H9 (cell line): ENCODE measurements around the gene R3HDM1. TPM values are rescaled to one million over a fixed set of nuclear protein-coding genes. Genes with fewer than 3 reads are reported as not detected.

Experiments used
- DNase-seq: peaks from one replicate; pipeline ENCODE4 v3.0.0-alpha.2; 2017
- H2AFZ ChIP-seq: one replicate; pipeline ENCODE4 v1.6.1; 2013; ENCODE audit warnings: mild to moderate bottlenecking, low read length, control low read depth, moderate library complexity
- H2AK5ac ChIP-seq: 2 replicates; pipeline ENCODE4 v1.6.1; 2013; ENCODE audit warnings: low read length, control low read depth, mixed read lengths; ENCODE audit not compliant: insufficient read length
- H2BK120ac ChIP-seq: one replicate; pipeline ENCODE4 v1.6.1; 2013; ENCODE audit warnings: low read depth, mild to moderate bottlenecking, low read length, control low read depth, inconsistent platforms; ENCODE audit not compliant: poor library complexity, severe bottlenecking
- H2BK12ac ChIP-seq: 2 replicates; pipeline ENCODE4 v1.6.1; 2013; ENCODE audit warnings: low read length, control low read depth, mixed read lengths, low read depth; ENCODE audit not compliant: insufficient read length
- H2BK15ac ChIP-seq: 2 replicates; pipeline ENCODE4 v1.6.1; 2013; ENCODE audit warnings: low read depth, low read length, control low read depth
- H2BK20ac ChIP-seq: one replicate; pipeline ENCODE4 v1.6.1; 2013; ENCODE audit warnings: low read depth, mild to moderate bottlenecking, low read length, control low read depth, inconsistent platforms; ENCODE audit not compliant: poor library complexity, severe bottlenecking
- H2BK5ac ChIP-seq: 2 replicates; pipeline ENCODE4 v1.6.1; 2013; ENCODE audit warnings: low read length, control low read depth, mixed read lengths; ENCODE audit not compliant: insufficient read length
- H3K14ac ChIP-seq: 2 replicates; pipeline ENCODE4 v1.6.1; 2013; ENCODE audit warnings: low read length, control low read depth; ENCODE audit not compliant: insufficient read depth
- H3K18ac ChIP-seq: 2 replicates; pipeline ENCODE4 v1.6.1; 2013; ENCODE audit warnings: low read depth, mild to moderate bottlenecking, mixed read lengths, low read length, control low read depth; ENCODE audit not compliant: insufficient read length
- H3K23ac ChIP-seq: 2 replicates; pipeline ENCODE4 v1.6.1; 2013; ENCODE audit warnings: low read length, control low read depth, mixed read lengths, low read depth; ENCODE audit not compliant: insufficient read length
- H3K23me2 ChIP-seq: 2 replicates; pipeline ENCODE4 v1.6.1; 2013; ENCODE audit warnings: low read depth, mild to moderate bottlenecking, mixed read lengths, low read length, control low read depth; ENCODE audit not compliant: insufficient read length, poor library complexity, severe bottlenecking
- H3K27ac ChIP-seq: 2 replicates; pipeline ENCODE4 v1.5.1; 2013; ENCODE audit warnings: low read length, control low read depth, mixed read lengths, low read depth; ENCODE audit not compliant: insufficient read length
- H3K27me3 ChIP-seq: 2 replicates; pipeline ENCODE4 v1.6.1; 2013; ENCODE audit warnings: low read length, control low read depth, inconsistent platforms; ENCODE audit not compliant: insufficient read depth
- H3K4ac ChIP-seq: 2 replicates; pipeline ENCODE4 v1.6.1; 2013; ENCODE audit warnings: low read depth, mild to moderate bottlenecking, control low read depth, inconsistent platforms, low read length, moderate library complexity
- H3K4me1 ChIP-seq: 2 replicates; pipeline ENCODE4 v1.6.1; 2013; ENCODE audit warnings: low read length, control low read depth, inconsistent platforms; ENCODE audit not compliant: insufficient read depth
- H3K4me2 ChIP-seq: 2 replicates; pipeline ENCODE4 v1.6.1; 2013; ENCODE audit warnings: low read length, control low read depth, mixed read lengths; ENCODE audit not compliant: insufficient read length, insufficient read depth
- H3K56ac ChIP-seq: 2 replicates; pipeline ENCODE4 v1.6.1; 2013; ENCODE audit warnings: low read depth, mild to moderate bottlenecking, mixed read lengths, low read length, control low read depth; ENCODE audit not compliant: insufficient read length
- H3K79me1 ChIP-seq: 2 replicates; pipeline ENCODE4 v1.6.1; 2013; ENCODE audit warnings: low read depth, mild to moderate bottlenecking, moderate library complexity, low read length, control low read depth, inconsistent platforms; ENCODE audit not compliant: insufficient read depth, poor library complexity, severe bottlenecking
- H3K79me2 ChIP-seq: 2 replicates; pipeline ENCODE4 v1.6.1; 2013; ENCODE audit warnings: low read length, control low read depth, inconsistent platforms; ENCODE audit not compliant: insufficient read depth
- H3K9ac ChIP-seq: 2 replicates; pipeline ENCODE4 v1.6.1; 2013; ENCODE audit warnings: low read length, control low read depth, mixed read lengths; ENCODE audit not compliant: insufficient read length; ENCODE audit errors: extremely low read depth
- H3K9me3 ChIP-seq: one replicate; pipeline ENCODE4 v1.6.1; 2013; ENCODE audit warnings: low read depth, low read length, inconsistent platforms; ENCODE audit not compliant: control insufficient read depth
- H3T11ph ChIP-seq: one replicate; pipeline ENCODE4 v1.6.1; 2013; ENCODE audit warnings: mild to moderate bottlenecking, low read length, control low read depth, inconsistent platforms
- H4K20me1 ChIP-seq: one replicate; pipeline ENCODE4 v1.6.1; 2013; ENCODE audit not compliant: control insufficient read depth, insufficient read length, insufficient read depth
- H4K5ac ChIP-seq: 2 replicates; pipeline ENCODE4 v1.6.1; 2013; ENCODE audit warnings: low read depth, mild to moderate bottlenecking, mixed read lengths, low read length, control low read depth; ENCODE audit not compliant: insufficient read length
- H4K8ac ChIP-seq: replicated peaks from 2 replicates; pipeline ENCODE4 v1.6.1; 2013; ENCODE audit warnings: low read length, control low read depth, mixed read lengths, low read depth; ENCODE audit not compliant: insufficient read length
- H4K91ac ChIP-seq: 2 replicates; pipeline ENCODE4 v1.6.1; 2013; ENCODE audit warnings: low read depth, mild to moderate bottlenecking, moderate library complexity, mixed read lengths, low read length, control low read depth; ENCODE audit not compliant: insufficient read length
- H3K27ac Mint-ChIP-seq, 3 experiments: 2 replicates in 2 of 3; 3 replicates in 1 of 3; pipeline ENCODE4 v1.8.0; 2020 to 2021; ENCODE audit warnings: mixed read lengths in 3 of 3, mild to moderate bottlenecking in 1 of 3, moderate library complexity in 1 of 3
- H3K27me3 Mint-ChIP-seq: 2 replicates; pipeline ENCODE4 v1.8.0; 2021; ENCODE audit warnings: low read depth, mild to moderate bottlenecking, moderate library complexity, mixed read lengths
- H3K36me3 Mint-ChIP-seq, 3 experiments: 2 replicates in 2 of 3; 3 replicates in 1 of 3; pipeline ENCODE4 v1.8.0; 2020 to 2021; ENCODE audit warnings: low read depth in 3 of 3, mixed read lengths in 3 of 3; ENCODE audit not compliant: insufficient read depth in 1 of 3
- H3K4me1 Mint-ChIP-seq, 2 experiments: 2 replicates each; pipeline ENCODE4 v1.8.0; 2020; ENCODE audit warnings: mixed read lengths in 2 of 2
- H3K4me3 Mint-ChIP-seq, 2 experiments: 2 replicates in 1 of 2; 3 replicates in 1 of 2; pipeline ENCODE4 v1.8.0; 2020 to 2021; ENCODE audit warnings: mild to moderate bottlenecking in 2 of 2, mixed read lengths in 2 of 2, moderate library complexity in 1 of 2
- H3K9me3 Mint-ChIP-seq, 2 experiments: 2 replicates in 1 of 2; 3 replicates in 1 of 2; pipeline ENCODE4 v1.8.0; 2020; ENCODE audit warnings: mild to moderate bottlenecking in 2 of 2, mixed read lengths in 2 of 2, moderate library complexity in 1 of 2
- WGBS: extraction: QIAGEN DNeasy Blood & Tissue Kit; methylation state at CpG from one replicate; pipeline ENCODE4 v1.1.7; 2013; ENCODE audit warnings: missing lambda C conversion rate, low lambda C conversion rate, mixed read lengths; ENCODE audit not compliant: insufficient read length; ENCODE audit errors: extremely low coverage; 5-methylcytosine and 5-hydroxymethylcytosine counted together
- total RNA-seq: library from RNA; stranded (reverse); gene quantifications from 2 replicates; pipeline ENCODE4 v1.2.1, GENCODE V29; 2021
- TF ChIP-seq, protein P1 (sequence below): fragments of 200-600 bp; sonication (generic); conservative IDR thresholded peaks from 3 replicates; pipeline ENCODE4 v1.8.0; 2021; ENCODE audit warnings: antibody characterized with exemption, mild to moderate bottlenecking

R3HDM1 gene
- total RNA-seq, 1 experiment from 2014 or later = 58.8 TPM

DNA sequence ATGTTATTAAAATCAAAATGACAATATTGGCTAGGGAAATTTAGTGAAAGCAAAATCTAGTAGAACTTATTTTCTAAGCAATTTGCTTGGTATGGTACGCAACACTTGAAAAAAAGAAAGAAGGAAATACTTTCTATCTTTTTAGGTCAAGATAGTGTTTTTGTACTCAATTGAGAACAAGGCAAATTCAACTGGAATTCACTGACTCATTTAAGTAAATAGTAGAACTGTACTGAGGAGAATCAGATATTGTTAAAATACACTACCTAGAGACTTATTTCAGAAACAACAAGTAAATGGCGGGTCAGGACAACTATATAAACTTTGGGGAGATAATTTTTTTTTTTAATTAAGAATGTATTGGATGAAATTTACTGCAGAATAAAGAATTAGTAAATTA is 19.2 kb upstream of the R3HDM1 start:
- H4K5ac ChIP-seq = no peak overlapping the region
- Mint-ChIP-seq H3K4me1 (no peaks in the 10 kb centered on the region), H3K36me3 (peaks cover 32 to 34% (median 34%) of the 10 kb centered on the region in 3 experiments), H3K9me3 (peaks cover 16 to 18% of the 10 kb centered on the region in 2 experiments), H3K27ac (no peak overlapping the region), H3K27me3 (no peaks in the 10 kb centered on the region), H3K4me3 (no peak overlapping the region)
- H3K27me3 ChIP-seq = no peaks in the 10 kb centered on the region
- no peak overlapping the region for H2AFZ ChIP-seq
- H3K14ac ChIP-seq = no peak overlapping the region
- H2AK5ac ChIP-seq = no peak overlapping the region
- H3K4me2 ChIP-seq = no peak overlapping the region
- H3K9me3 ChIP-seq = peaks cover 2% of the 10 kb centered on the region
- no peak overlapping the region for H2BK5ac ChIP-seq
- H3K56ac ChIP-seq = no peak overlapping the region
- H3K18ac ChIP-seq = no peak overlapping the region
- H4K20me1 ChIP-seq = no peaks in the 10 kb centered on the region
- H3K23me2 ChIP-seq = no peaks in the 10 kb centered on the region
- H2BK15ac ChIP-seq = no peak overlapping the region
- H2BK20ac ChIP-seq = no peak overlapping the region
- TF ChIP-seq, protein P1, sequence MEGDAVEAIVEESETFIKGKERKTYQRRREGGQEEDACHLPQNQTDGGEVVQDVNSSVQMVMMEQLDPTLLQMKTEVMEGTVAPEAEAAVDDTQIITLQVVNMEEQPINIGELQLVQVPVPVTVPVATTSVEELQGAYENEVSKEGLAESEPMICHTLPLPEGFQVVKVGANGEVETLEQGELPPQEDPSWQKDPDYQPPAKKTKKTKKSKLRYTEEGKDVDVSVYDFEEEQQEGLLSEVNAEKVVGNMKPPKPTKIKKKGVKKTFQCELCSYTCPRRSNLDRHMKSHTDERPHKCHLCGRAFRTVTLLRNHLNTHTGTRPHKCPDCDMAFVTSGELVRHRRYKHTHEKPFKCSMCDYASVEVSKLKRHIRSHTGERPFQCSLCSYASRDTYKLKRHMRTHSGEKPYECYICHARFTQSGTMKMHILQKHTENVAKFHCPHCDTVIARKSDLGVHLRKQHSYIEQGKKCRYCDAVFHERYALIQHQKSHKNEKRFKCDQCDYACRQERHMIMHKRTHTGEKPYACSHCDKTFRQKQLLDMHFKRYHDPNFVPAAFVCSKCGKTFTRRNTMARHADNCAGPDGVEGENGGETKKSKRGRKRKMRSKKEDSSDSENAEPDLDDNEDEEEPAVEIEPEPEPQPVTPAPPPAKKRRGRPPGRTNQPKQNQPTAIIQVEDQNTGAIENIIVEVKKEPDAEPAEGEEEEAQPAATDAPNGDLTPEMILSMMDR = no peak
- DNase-seq = no peak
- no peak overlapping the region for H3K23ac ChIP-seq
- H4K91ac ChIP-seq = no peak overlapping the region
- H4K8ac ChIP-seq = no peak overlapping the region
- H3K79me2 ChIP-seq = no peaks in the 10 kb centered on the region
- H3K27ac ChIP-seq = no peak overlapping the region
- no peaks in the 10 kb centered on the region for H3K4me1 ChIP-seq
- H2BK120ac ChIP-seq = no peak overlapping the region
- no peak overlapping the region for H3T11ph ChIP-seq
- no peak overlapping the region for H3K4ac ChIP-seq
- no peaks in the 10 kb centered on the region for H3K79me1 ChIP-seq
- no peak overlapping the region for H3K9ac ChIP-seq
- H2BK12ac ChIP-seq = no peak overlapping the region
- no CpG with 5 or more reads among the region's 2 CpGs for WGBS
